H1 (cell line): ENCODE data around the gene PTPN7. TPM values are rescaled to one million over a fixed set of nuclear protein-coding genes. Genes with fewer than 3 reads are reported as not detected.

ENCODE experiments used
- CTCF ChIA-PET: fragments of 300-600 bp; sonication (Branson Sonifier 250); formaldehyde crosslinking; loops from one replicate; lab custom pipeline; 2021; ENCODE audit not compliant: partially characterized antibody; lab: Charles Lee
- POLR2A ChIA-PET: fragments of 300-600 bp; sonication (Branson Sonifier 250); formaldehyde crosslinking; loops from one replicate; lab custom pipeline; 2021; ENCODE audit warnings: inconsistent platforms; ENCODE audit not compliant: partially characterized antibody; lab: Charles Lee
- DNase-seq, 2 experiments: peaks; one replicate each; pipeline versions ENCODE4 v3.0.0 to v3.0.0-alpha.2; 2010 to 2022; ENCODE audit warnings: low spot score in 2 of 2, low read depth in 1 of 2, mixed read lengths in 1 of 2
- FAIRE-seq: peaks from 2 replicates; lab custom pipeline; 2011; peaks lifted over from hg19 to GRCh38; lab: Jason Lieb, UNC
- H2AFZ ChIP-seq: 2 replicates; pipeline ENCODE4 v1.8.1; 2012; ENCODE audit warnings: low read length, inconsistent platforms
- H2AK5ac ChIP-seq: 2 replicates; pipeline ENCODE4 v1.6.1; 2013; ENCODE audit warnings: low read depth, low read length
- H2BK120ac ChIP-seq: replicated peaks from 2 replicates; pipeline ENCODE3; 2013; ENCODE audit warnings: low read depth, low read length, inconsistent platforms
- H2BK12ac ChIP-seq: 2 replicates; pipeline ENCODE4 v1.6.1; 2013; ENCODE audit warnings: low read depth, low read length
- H2BK15ac ChIP-seq: 2 replicates; pipeline ENCODE4 v1.6.1; 2013; ENCODE audit warnings: low read length
- H2BK20ac ChIP-seq: 2 replicates; pipeline ENCODE4 v1.6.1; 2013; ENCODE audit warnings: low read length
- H2BK5ac ChIP-seq: 2 replicates; pipeline ENCODE4 v1.6.1; 2013; ENCODE audit warnings: low read depth, low read length
- H3K14ac ChIP-seq: 2 replicates; pipeline ENCODE4 v1.6.1; 2013; ENCODE audit warnings: inconsistent platforms; ENCODE audit not compliant: insufficient read length
- H3K18ac ChIP-seq: 2 replicates; pipeline ENCODE4 v1.6.1; 2013; ENCODE audit warnings: low read length; ENCODE audit errors: extremely low read depth
- H3K23ac ChIP-seq: 2 replicates; pipeline ENCODE4 v1.6.1; 2013; ENCODE audit warnings: inconsistent platforms; ENCODE audit not compliant: insufficient read length
- H3K23me2 ChIP-seq: 2 replicates; pipeline ENCODE4 v1.6.1; 2013; ENCODE audit warnings: low read depth, low read length
- H3K27ac ChIP-seq: 2 replicates; pipeline ENCODE4 v1.6.1; 2011; ENCODE audit warnings: low read depth, low read length, inconsistent platforms
- H3K27me3 ChIP-seq, 4 experiments: replicated peaks in 1 of 4; 1 replicate in 1 of 4; 2 replicates in 3 of 4; pipeline versions ENCODE4 v1.6.1 to v1.8.1; 2011 to 2013; ENCODE audit warnings: low read length in 3 of 4, mild to moderate bottlenecking in 3 of 4, inconsistent platforms in 2 of 4, mixed read lengths in 2 of 4, moderate library complexity in 1 of 4; ENCODE audit not compliant: control insufficient read depth in 3 of 4, insufficient read depth in 3 of 4; ENCODE audit errors: extremely low read depth in 1 of 4
- H3K36me3 ChIP-seq, 4 experiments: 2 replicates each; pipeline versions ENCODE4 v1.6.1 to v1.8.1; 2011 to 2013; ENCODE audit warnings: mild to moderate bottlenecking in 4 of 4, low read length in 3 of 4, moderate library complexity in 2 of 4, control low read depth in 1 of 4, inconsistent platforms in 1 of 4; ENCODE audit not compliant: insufficient read depth in 4 of 4, control insufficient read depth in 2 of 4
- H3K4ac ChIP-seq: replicated peaks from 2 replicates; pipeline ENCODE3; 2013; ENCODE audit warnings: low read length, low read depth, mixed read lengths, inconsistent platforms; ENCODE audit not compliant: insufficient read length
- H3K4me1 ChIP-seq, 4 experiments: replicated peaks in 1 of 4; 1 replicate in 1 of 4; 2 replicates in 3 of 4; pipeline versions ENCODE4 v1.6.1 to v1.8.1; 2011 to 2013; ENCODE audit warnings: low read length in 3 of 4, inconsistent platforms in 2 of 4, mixed read lengths in 1 of 4; ENCODE audit not compliant: insufficient read depth in 4 of 4, control insufficient read depth in 3 of 4
- H3K4me2 ChIP-seq, 2 experiments: 2 replicates each; pipeline versions ENCODE4 v1.6.1 to v1.8.1; 2011 to 2013; ENCODE audit warnings: low read depth in 2 of 2, low read length in 2 of 2, control low read depth in 1 of 2, inconsistent platforms in 1 of 2, mild to moderate bottlenecking in 1 of 2; ENCODE audit not compliant: insufficient read depth in 1 of 2
- H3K4me3 ChIP-seq, 4 experiments: fragments of 200-600, 300-600 bp in 1 of 4; sonication (generic), shearing (Covaris generic), sonication (Bioruptor Twin) in 1 of 4; 2 replicates each; pipeline versions ENCODE4 v1.5.1 to v1.8.1; 2011 to 2016; ENCODE audit warnings: low read length in 4 of 4, low read depth in 3 of 4, control low read depth in 2 of 4, inconsistent platforms in 2 of 4, mild to moderate bottlenecking in 2 of 4, mixed read lengths in 1 of 4, moderate library complexity in 1 of 4; ENCODE audit not compliant: insufficient read depth in 2 of 4; ENCODE audit errors: extremely low read depth in 1 of 4
- H3K56ac ChIP-seq: replicated peaks from 2 replicates; pipeline ENCODE3; 2013; ENCODE audit warnings: low read depth, mild to moderate bottlenecking, mixed read lengths, low read length, inconsistent platforms; ENCODE audit not compliant: insufficient read length
- H3K79me1 ChIP-seq: 2 replicates; pipeline ENCODE4 v1.6.1; 2013; ENCODE audit warnings: low read depth, low read length, control low read depth
- H3K79me2 ChIP-seq, 2 experiments: 2 replicates each; pipeline versions ENCODE4 v1.6.1 to v1.8.1; 2012 to 2013; ENCODE audit warnings: low read length in 2 of 2, mild to moderate bottlenecking in 2 of 2, inconsistent platforms in 1 of 2; ENCODE audit not compliant: insufficient read depth in 2 of 2, control insufficient read depth in 1 of 2
- H3K9ac ChIP-seq, 4 experiments: replicated peaks in 1 of 4; 1 replicate in 1 of 4; 2 replicates in 3 of 4; pipeline versions ENCODE4 v1.6.1 to v1.8.1; 2011 to 2013; ENCODE audit warnings: low read depth in 3 of 4, low read length in 3 of 4, control low read depth in 2 of 4, mild to moderate bottlenecking in 2 of 4, moderate library complexity in 2 of 4, inconsistent platforms in 1 of 4; ENCODE audit errors: extremely low read depth in 1 of 4
- H3K9me3 ChIP-seq, 2 experiments: 2 replicates each; pipeline versions ENCODE4 v1.6.1 to v1.8.1; 2012 to 2013; ENCODE audit warnings: mild to moderate bottlenecking in 2 of 2, moderate library complexity in 2 of 2, control low read depth in 1 of 2, inconsistent platforms in 1 of 2, low read depth in 1 of 2, low read length in 1 of 2, mixed read lengths in 1 of 2; ENCODE audit not compliant: insufficient read depth in 2 of 2
- H4K20me1 ChIP-seq, 2 experiments: replicated peaks in 1 of 2; 2 replicates each; pipeline versions ENCODE3 to v1.8.1; 2011 to 2013; ENCODE audit warnings: inconsistent platforms in 2 of 2, low read length in 2 of 2, mild to moderate bottlenecking in 1 of 2; ENCODE audit not compliant: insufficient read depth in 2 of 2, control insufficient read depth in 1 of 2
- H4K5ac ChIP-seq: 2 replicates; pipeline ENCODE4 v1.6.1; 2013; ENCODE audit warnings: low read length, low read depth, mixed read lengths, inconsistent platforms; ENCODE audit not compliant: insufficient read length
- H4K8ac ChIP-seq: 2 replicates; pipeline ENCODE4 v1.8.0; 2013; ENCODE audit warnings: mild to moderate bottlenecking, moderate library complexity, low read length, inconsistent platforms; ENCODE audit not compliant: insufficient read depth; ENCODE audit errors: extremely low read depth
- H4K91ac ChIP-seq: replicated peaks from 2 replicates; pipeline ENCODE3; 2013; ENCODE audit warnings: low read length, mixed read lengths, inconsistent platforms; ENCODE audit not compliant: insufficient read length
- KDM4A ChIP-seq: IDR thresholded peaks from one replicate; pipeline ENCODE4 v1.7.1; 2012; ENCODE audit warnings: low read depth, mild to moderate bottlenecking, moderate library complexity, low read length, inconsistent platforms; ENCODE audit not compliant: severe bottlenecking
- POU5F1 ChIP-seq: IDR thresholded peaks from 2 replicates; pipeline ENCODE4 v1.6.1; 2011; ENCODE audit warnings: low read depth, mild to moderate bottlenecking, low read length, moderate library complexity
- ZNF274 ChIP-seq: IDR thresholded peaks from 2 replicates; pipeline ENCODE4 v1.7.0; 2012; ENCODE audit warnings: low read length, borderline replicate concordance; ENCODE audit errors: extremely low read depth
- WGBS, 2 experiments: shearing (Covaris generic) in 1 of 2; methylation state at CpG; one replicate each; pipeline versions ENCODE4 v1.1.6 to v1.1.7; 2013 to 2015; ENCODE audit warnings: low lambda C conversion rate in 2 of 2, mixed read lengths in 2 of 2, inconsistent platforms in 1 of 2, low coverage in 1 of 2, missing lambda C conversion rate in 1 of 2; ENCODE audit not compliant: insufficient replicate concordance in 2 of 2, insufficient coverage in 1 of 2, insufficient read length in 1 of 2; ENCODE audit errors: extremely low coverage in 1 of 2, missing lambda C conversion rate in 1 of 2; 5-methylcytosine and 5-hydroxymethylcytosine counted together
- polyA plus RNA-seq, 7 experiments: library from polyadenylated mRNA; depleted of rRNA in 3 of 7; stranded (reverse) in 5 of 7; unstranded in 2 of 7; fragments of >200 nt in 5 of 7; fragments of 200-250 nt in 2 of 7; gene quantifications; 1 replicate in 5 of 7; 2 replicates in 1 of 7; 4 replicates in 1 of 7; pipeline versions ENCODE4 v1.2.1 to v1.2.3, GENCODE V29; 2011 to 2013; ENCODE audit warnings: missing spikeins in 2 of 7, mixed read lengths in 2 of 7
- total RNA-seq: library from RNA; stranded (reverse); fragmentation: NEBNext Ultra II Directional; extraction: Animal tissue kit (Norgen Biotek cat#: 25700); gene quantifications from 2 replicates; pipeline ENCODE4 v1.2.1, GENCODE V29; 2021

Gene PTPN7
- total and polyA plus RNA-seq, 2 of the 8 experiments (the other 6 are each of a cell fraction or from before 2014, with no cell fraction given) = 0.20 TPM; not detected in 1

- no peak overlapping the region for H3K23ac ChIP-seq
- CTCF ChIA-PET = interaction anchor here (0.7 to 2.6 kb wide), 5 partner anchors 10 to 71 kb away, joined by 3 to 16 read pairs (median 3); partner anchors contain the start of gene LGR6
Observed at GRCh38 chr1:202204065-202204464, 43.7 kb upstream of the PTPN7 start.

More at GRCh38 chr1:202204065-202204464, 43.7 kb upstream of the PTPN7 start:
- no peak overlapping the region for H2BK15ac ChIP-seq
- no peak overlapping the region for H2AFZ ChIP-seq
- peaks cover 0 to 2% (median 0%) of the 10 kb centered on the region in 4 experiments; a peak in 1 of 7 replicates for H3K4me1 ChIP-seq
- no peak overlapping the region for H3K4ac ChIP-seq
- H3K23me2 ChIP-seq = peaks cover 18% of the 10 kb centered on the region; the same call in 1 of the 2 replicates
- H3K18ac ChIP-seq = no peak overlapping the region
- H3K27me3 ChIP-seq = no peaks in the 10 kb centered on the region; a peak in 1 of 7 replicates
- H3K4me2 ChIP-seq = no peak overlapping the region
- peaks cover 0 to 3% of the 10 kb centered on the region in 2 experiments for H4K20me1 ChIP-seq
- POLR2A ChIA-PET = no interaction called here
- H2BK120ac ChIP-seq = no peak overlapping the region
- no peak overlapping the region for H4K91ac ChIP-seq
- H3K56ac ChIP-seq = peak overlapping the region; percentile 97
- no peak overlapping the region for H3K14ac ChIP-seq
- 50% methylated on average over 1 of the region's 1 CpG; no CpG with 5 or more reads in 1 of the 2 experiments for WGBS, 2 experiments
- H4K8ac ChIP-seq = peak overlapping the region; percentile 12; the same call in 1 of the 2 replicates
- H2BK20ac ChIP-seq = no peak overlapping the region
- DNase-seq = no peak
- no peak overlapping the region for H2BK12ac ChIP-seq
- H3K79me2 ChIP-seq = no peaks in the 10 kb centered on the region
- no peak for TF ChIP-seq POU5F1
- no peak for TF ChIP-seq ZNF274
- TF ChIP-seq KDM4A = no peak
- no peak overlapping the region for H3K9ac ChIP-seq
- H3K9me3 ChIP-seq = no peaks in the 10 kb centered on the region
- FAIRE-seq = no peak
- no peaks in the 10 kb centered on the region for H3K36me3 ChIP-seq
- no peak overlapping the region for H2AK5ac ChIP-seq
- no peaks in the 10 kb centered on the region; the same call in 1 of the 2 replicates for H3K79me1 ChIP-seq
- H4K5ac ChIP-seq = no peak overlapping the region
- H3K27ac ChIP-seq = no peak overlapping the region
- H3K4me3 ChIP-seq = no peak overlapping the region
- no peak overlapping the region for H2BK5ac ChIP-seq
